ENCODE data around the gene MRPL47.
"Not testable (repeated sequence)": the region's sequence is repeated elsewhere in the genome, so short reads cannot be mapped to it uniquely, and the experiment has no call there.

The MRPL47 gene

GRCh38 chr3:179604321-179605078, at the start of gene MRPL47, which contains the start of gene NDUFB5:
TSS of gene MRPL47 (minus strand) at chr3:179604638. CDS start at chr3:179604624, 14 bp downstream.
TSS of gene NDUFB5 (plus strand) at chr3:179604794. CDS start at chr3:179604816, 22 bp downstream.
- H3K36me3 ChIP-seq (ENCODE audit: control insufficient read depth, insufficient read depth, low read length) = peaks cover 7% of the 10 kb centered on the region
- peaks cover 8% of the 10 kb centered on the region for H3K4me1 ChIP-seq (ENCODE audit: control insufficient read depth, insufficient read depth, low read length)
- peak within 1 kb of the TSS; percentile 94 for H3K27ac ChIP-seq (ENCODE audit: low read depth, low read length)

GRCh38 chr3:179653096-179653797, 48.8 kb upstream of the MRPL47 start:
- H3K36me3 ChIP-seq (ENCODE audit: control insufficient read depth, insufficient read depth, low read length) = no peaks in the 10 kb centered on the region
- no peaks in the 10 kb centered on the region for H3K27me3 ChIP-seq (ENCODE audit: control insufficient read depth, insufficient read depth, low read length)
- peak overlapping the region; percentile 94 for H3K4me3 ChIP-seq (ENCODE audit: low read length)
- H3K27ac ChIP-seq (ENCODE audit: low read depth, low read length) = peak overlapping the region; percentile 93
- H3K4me1 ChIP-seq (ENCODE audit: control insufficient read depth, insufficient read depth, low read length) = peaks cover 3% of the 10 kb centered on the region
- peak overlapping the region; percentile 49 for H3K9ac ChIP-seq (ENCODE audit: low read length)

More at GRCh38 chr3:179604321-179605078, at the start of gene MRPL47, which contains the start of gene NDUFB5:
- Histone ChIP-seq H3K27me3 (ENCODE audit: control insufficient read depth, insufficient read depth, low read length) (no peaks in the 10 kb centered on the region), H3K9ac (ENCODE audit: low read length) (peak within 1 kb of the TSS; percentile 88), H3K4me3 (ENCODE audit: low read length) (peak within 1 kb of the TSS; percentile 96)

- H3K4me3 ChIP-seq (ENCODE audit: low read length) = peak within 1 kb of the TSS; percentile 94
- no peaks in the 10 kb centered on the region for H3K27me3 ChIP-seq (ENCODE audit: control insufficient read depth, insufficient read depth, low read length)
- H3K9ac ChIP-seq (ENCODE audit: low read length) = peak within 1 kb of the TSS; percentile 49
- H3K4me1 ChIP-seq (ENCODE audit: control insufficient read depth, insufficient read depth, low read length) = peaks cover 3% of the 10 kb centered on the region
- peak within 1 kb of the TSS; percentile 93 for H3K27ac ChIP-seq (ENCODE audit: low read depth, low read length)
- H3K36me3 ChIP-seq (ENCODE audit: control insufficient read depth, insufficient read depth, low read length) = no peaks in the 10 kb centered on the region
Measured at GRCh38 chr3:179652447-179653095, 48.1 kb upstream of the MRPL47 start, which contains the start of gene USP13. TSS of gene USP13 (plus strand) at chr3:179653040. CDS start at chr3:179653226, 186 bp downstream.

- H3K4me1 ChIP-seq (ENCODE audit: control insufficient read depth, insufficient read depth, low read length) = peaks cover 3% of the 10 kb centered on the region
- H3K27ac ChIP-seq (ENCODE audit: low read depth, low read length) = peak overlapping the region; percentile 93
- H3K36me3 ChIP-seq (ENCODE audit: control insufficient read depth, insufficient read depth, low read length) = no peaks in the 10 kb centered on the region
- H3K27me3 ChIP-seq (ENCODE audit: control insufficient read depth, insufficient read depth, low read length) = no peaks in the 10 kb centered on the region
- peak overlapping the region; percentile 70 for H3K4me3 ChIP-seq (ENCODE audit: low read length)
- no peak overlapping the region for H3K9ac ChIP-seq (ENCODE audit: low read length)
Measured at GRCh38 chr3:179651687-179652446, 47.4 kb upstream of the MRPL47 start.

- Histone ChIP-seq H3K9ac (ENCODE audit: low read length) (no peak overlapping the region), H3K4me3 (ENCODE audit: low read length) (no peak overlapping the region), H3K27me3 (ENCODE audit: control insufficient read depth, insufficient read depth, low read length) (no peaks in the 10 kb centered on the region), H3K36me3 (ENCODE audit: control insufficient read depth, insufficient read depth, low read length) (no peaks in the 10 kb centered on the region), H3K4me1 (ENCODE audit: control insufficient read depth, insufficient read depth, low read length) (no peaks in the 10 kb centered on the region), H3K27ac (ENCODE audit: low read depth, low read length) (no peak overlapping the region)
Measured at GRCh38 chr3:179646177-179646576, 41.7 kb upstream of the MRPL47 start.

- not testable (repeated sequence) for H3K27me3 ChIP-seq (ENCODE audit: control insufficient read depth, insufficient read depth, low read length); H3K36me3 ChIP-seq (ENCODE audit: control insufficient read depth, insufficient read depth, low read length); H3K9ac ChIP-seq (ENCODE audit: low read length); H3K4me1 ChIP-seq (ENCODE audit: control insufficient read depth, insufficient read depth, low read length); H3K4me3 ChIP-seq (ENCODE audit: low read length); H3K27ac ChIP-seq (ENCODE audit: low read depth, low read length)
Measured at GRCh38 chr3:179643837-179644236, 39.4 kb upstream of the MRPL47 start.

GRCh38 chr3:179642871-179643270, 38.4 kb upstream of the MRPL47 start:
- H3K27ac ChIP-seq (ENCODE audit: low read depth, low read length) = no peak overlapping the region

GRCh38 chr3:179640469-179640868, 36.0 kb upstream of the MRPL47 start:
- no peaks in the 10 kb centered on the region for H3K36me3 ChIP-seq (ENCODE audit: control insufficient read depth, insufficient read depth, low read length)
- no peaks in the 10 kb centered on the region for H3K4me1 ChIP-seq (ENCODE audit: control insufficient read depth, insufficient read depth, low read length)
- H3K27ac ChIP-seq (ENCODE audit: low read depth, low read length) = no peak overlapping the region
- no peak overlapping the region for H3K9ac ChIP-seq (ENCODE audit: low read length)
- H3K27me3 ChIP-seq (ENCODE audit: control insufficient read depth, insufficient read depth, low read length) = no peaks in the 10 kb centered on the region
- H3K4me3 ChIP-seq (ENCODE audit: low read length) = no peak overlapping the region

More at GRCh38 chr3:179642871-179643270, 38.4 kb upstream of the MRPL47 start:
- Histone ChIP-seq H3K36me3 (ENCODE audit: control insufficient read depth, insufficient read depth, low read length) (no peaks in the 10 kb centered on the region), H3K4me1 (ENCODE audit: control insufficient read depth, insufficient read depth, low read length) (no peaks in the 10 kb centered on the region), H3K4me3 (ENCODE audit: low read length) (no peak overlapping the region), H3K9ac (ENCODE audit: low read length) (no peak overlapping the region), H3K27me3 (ENCODE audit: control insufficient read depth, insufficient read depth, low read length) (no peaks in the 10 kb centered on the region)

GRCh38 chr3:179630753-179631451, 26.5 kb upstream of the MRPL47 start:
- Histone ChIP-seq H3K27ac (ENCODE audit: low read depth, low read length) (no peak overlapping the region), H3K9ac (ENCODE audit: low read length) (no peak overlapping the region), H3K36me3 (ENCODE audit: control insufficient read depth, insufficient read depth, low read length) (no peaks in the 10 kb centered on the region), H3K4me1 (ENCODE audit: control insufficient read depth, insufficient read depth, low read length) (no peaks in the 10 kb centered on the region), H3K4me3 (ENCODE audit: low read length) (no peak overlapping the region), H3K27me3 (ENCODE audit: control insufficient read depth, insufficient read depth, low read length) (no peaks in the 10 kb centered on the region)

GRCh38 chr3:179624451-179624850, 20.0 kb upstream of the MRPL47 start:
- H3K9ac ChIP-seq (ENCODE audit: low read length) = no peak overlapping the region
- peaks cover 11% of the 10 kb centered on the region for H3K36me3 ChIP-seq (ENCODE audit: control insufficient read depth, insufficient read depth, low read length)
- H3K27me3 ChIP-seq (ENCODE audit: control insufficient read depth, insufficient read depth, low read length) = no peaks in the 10 kb centered on the region
- H3K27ac ChIP-seq (ENCODE audit: low read depth, low read length) = no peak overlapping the region
- H3K4me3 ChIP-seq (ENCODE audit: low read length) = no peak overlapping the region
- no peaks in the 10 kb centered on the region for H3K4me1 ChIP-seq (ENCODE audit: control insufficient read depth, insufficient read depth, low read length)

GRCh38 chr3:179622023-179622422, 17.6 kb upstream of the MRPL47 start:
- Histone ChIP-seq H3K27me3 (ENCODE audit: control insufficient read depth, insufficient read depth, low read length) (no peaks in the 10 kb centered on the region), H3K9ac (ENCODE audit: low read length) (no peak overlapping the region), H3K27ac (ENCODE audit: low read depth, low read length) (no peak overlapping the region), H3K4me3 (ENCODE audit: low read length) (no peak overlapping the region), H3K4me1 (ENCODE audit: control insufficient read depth, insufficient read depth, low read length) (no peaks in the 10 kb centered on the region), H3K36me3 (ENCODE audit: control insufficient read depth, insufficient read depth, low read length) (peaks cover 13% of the 10 kb centered on the region)

All from rectal smooth muscle tissue (tissue), 1 donor.